Cerebellar cortex (tissue), 1 donor: Measurements from ENCODE around the gene PYGO2.

Source experiments
- DNase-seq: peaks from one replicate; pipeline ENCODE4 v3.0.0-alpha.2; 2015; ENCODE audit warnings: low spot score

The PYGO2 gene

GRCh38 chr1:154962156-154962749 is 671 bp upstream of the PYGO2 start:
- DNase-seq, result peak; percentile 55

GRCh38 chr1:154960446-154961136 is 991 bp downstream of the PYGO2 start:
- no peak for DNase-seq

- DNase-seq, result no peak
These were observed 2.2 kb downstream of the PYGO2 start for GRCh38 chr1:154959426-154959780.

- no peak for DNase-seq
These were observed 2.7 kb downstream of the PYGO2 start for GRCh38 chr1:154958681-154959425.

GRCh38 chr1:154958036-154958435 is 3.5 kb downstream of the PYGO2 start:
- no peak for DNase-seq

GRCh38 chr1:154957091-154957657 is 4.4 kb downstream of the PYGO2 start:
- DNase-seq, result no peak

- no peak for DNase-seq
These were observed 5.0 kb downstream of the PYGO2 start for GRCh38 chr1:154956544-154956941.

- peak; percentile 96 for DNase-seq
These were observed 5.7 kb downstream of the PYGO2 start, which contains the start of gene PBXIP1 for GRCh38 chr1:154955718-154956543. Gene PBXIP1, minus strand, starts transcription at chr1:154956099. Its CDS starts 2,378 bp downstream, at chr1:154953721.

GRCh38 chr1:154955039-154955717 is 6.4 kb downstream of the PYGO2 start:
- peak; percentile 97 for DNase-seq

GRCh38 chr1:154954541-154954940 is 7.0 kb downstream of the PYGO2 start:
- DNase-seq, result no peak

GRCh38 chr1:154953611-154954038 is 8.0 kb downstream of the PYGO2 start:
- no peak for DNase-seq

- DNase-seq, result no peak
These were observed 8.9 kb downstream of the PYGO2 start for GRCh38 chr1:154952664-154953063.

- no peak for DNase-seq
These were observed 9.5 kb downstream of the PYGO2 start for GRCh38 chr1:154951901-154952657.

- no peak for DNase-seq
These were observed 13.5 kb downstream of the PYGO2 start for GRCh38 chr1:154948079-154948478.

- DNase-seq, result no peak
These were observed 15.4 kb downstream of the PYGO2 start for GRCh38 chr1:154945962-154946850.

- DNase-seq, result no peak
These were observed 16.2 kb downstream of the PYGO2 start for GRCh38 chr1:154945160-154945961.

GRCh38 chr1:154944401-154945159 is 17.0 kb downstream of the PYGO2 start:
- no peak for DNase-seq
